ENCODE data around the gene SENP6.
A peak's percentile ranks its signal among the peaks of the same experiment; 100 is the strongest.
"Not testable (repeated sequence)": the region's sequence is repeated elsewhere in the genome, so short reads cannot be mapped to it uniquely, and the experiment has no call there.

SENP6 gene, protein sequence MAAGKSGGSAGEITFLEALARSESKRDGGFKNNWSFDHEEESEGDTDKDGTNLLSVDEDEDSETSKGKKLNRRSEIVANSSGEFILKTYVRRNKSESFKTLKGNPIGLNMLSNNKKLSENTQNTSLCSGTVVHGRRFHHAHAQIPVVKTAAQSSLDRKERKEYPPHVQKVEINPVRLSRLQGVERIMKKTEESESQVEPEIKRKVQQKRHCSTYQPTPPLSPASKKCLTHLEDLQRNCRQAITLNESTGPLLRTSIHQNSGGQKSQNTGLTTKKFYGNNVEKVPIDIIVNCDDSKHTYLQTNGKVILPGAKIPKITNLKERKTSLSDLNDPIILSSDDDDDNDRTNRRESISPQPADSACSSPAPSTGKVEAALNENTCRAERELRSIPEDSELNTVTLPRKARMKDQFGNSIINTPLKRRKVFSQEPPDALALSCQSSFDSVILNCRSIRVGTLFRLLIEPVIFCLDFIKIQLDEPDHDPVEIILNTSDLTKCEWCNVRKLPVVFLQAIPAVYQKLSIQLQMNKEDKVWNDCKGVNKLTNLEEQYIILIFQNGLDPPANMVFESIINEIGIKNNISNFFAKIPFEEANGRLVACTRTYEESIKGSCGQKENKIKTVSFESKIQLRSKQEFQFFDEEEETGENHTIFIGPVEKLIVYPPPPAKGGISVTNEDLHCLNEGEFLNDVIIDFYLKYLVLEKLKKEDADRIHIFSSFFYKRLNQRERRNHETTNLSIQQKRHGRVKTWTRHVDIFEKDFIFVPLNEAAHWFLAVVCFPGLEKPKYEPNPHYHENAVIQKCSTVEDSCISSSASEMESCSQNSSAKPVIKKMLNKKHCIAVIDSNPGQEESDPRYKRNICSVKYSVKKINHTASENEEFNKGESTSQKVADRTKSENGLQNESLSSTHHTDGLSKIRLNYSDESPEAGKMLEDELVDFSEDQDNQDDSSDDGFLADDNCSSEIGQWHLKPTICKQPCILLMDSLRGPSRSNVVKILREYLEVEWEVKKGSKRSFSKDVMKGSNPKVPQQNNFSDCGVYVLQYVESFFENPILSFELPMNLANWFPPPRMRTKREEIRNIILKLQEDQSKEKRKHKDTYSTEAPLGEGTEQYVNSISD

GRCh38 chr6:75601304-75602245 is at the start of gene SENP6:
Gene SENP6 (plus strand): TSS chr6:75601880. CDS start chr6:75602525, 645 bp downstream.
- DNase-seq (ENCODE audit: low read depth in 3 of 3, low spot score in 1 of 3): peak; percentile 37 to 60 (median 37)

- no peak for DNase-seq (ENCODE audit: low read depth in 3 of 3, low spot score in 1 of 3)
These were observed 45.4 kb upstream of the SENP6 start for GRCh38 chr6:75556240-75556639.

GRCh38 chr6:75557068-75557467 is 44.6 kb upstream of the SENP6 start:
- DNase-seq (ENCODE audit: low read depth in 3 of 3, low spot score in 1 of 3): no peak

GRCh38 chr6:75563032-75563431 is 38.6 kb upstream of the SENP6 start:
- DNase-seq (ENCODE audit: low read depth in 3 of 3, low spot score in 1 of 3): no peak

- DNase-seq (ENCODE audit: low read depth in 3 of 3, low spot score in 1 of 3): no peak
These were observed 35.4 kb upstream of the SENP6 start for GRCh38 chr6:75566137-75566767.

GRCh38 chr6:75568100-75568499 is 33.6 kb upstream of the SENP6 start:
- DNase-seq (ENCODE audit: low read depth in 3 of 3, low spot score in 1 of 3): no peak

GRCh38 chr6:75568965-75569364 is 32.7 kb upstream of the SENP6 start:
- DNase-seq (ENCODE audit: low read depth in 3 of 3, low spot score in 1 of 3): no peak

DNA sequence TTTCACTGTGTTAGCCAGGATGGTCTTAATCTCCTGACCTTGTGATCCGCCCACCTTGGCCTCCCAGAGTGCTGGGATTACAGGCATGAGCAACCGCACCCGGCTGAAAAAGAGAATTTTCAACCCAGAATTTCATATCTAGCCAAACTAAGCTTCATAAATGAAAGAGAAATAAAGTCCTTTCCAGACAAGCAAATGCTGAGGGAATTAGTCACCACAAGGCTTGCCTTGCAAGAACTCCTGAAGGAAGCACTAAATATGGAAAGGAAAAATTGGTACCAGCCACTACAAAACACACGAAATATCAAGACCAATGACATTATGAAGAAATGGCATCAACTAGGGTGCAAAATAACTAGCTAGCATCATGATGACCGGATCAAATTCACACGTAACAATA is 31.0 kb upstream of the SENP6 start:
- DNase-seq (ENCODE audit: low read depth in 3 of 3, low spot score in 1 of 3): not testable (repeated sequence)

- no peak for DNase-seq (ENCODE audit: low read depth in 3 of 3, low spot score in 1 of 3)
These were observed 29.6 kb upstream of the SENP6 start for GRCh38 chr6:75572072-75572471.

GRCh38 chr6:75579951-75580350 is 21.7 kb upstream of the SENP6 start:
- DNase-seq (ENCODE audit: low read depth in 3 of 3, low spot score in 1 of 3): no peak

- DNase-seq (ENCODE audit: low read depth in 3 of 3, low spot score in 1 of 3): no peak
These were observed 20.4 kb upstream of the SENP6 start for GRCh38 chr6:75581231-75581630.

GRCh38 chr6:75584552-75584951 is 17.1 kb upstream of the SENP6 start:
- DNase-seq (ENCODE audit: low read depth in 3 of 3, low spot score in 1 of 3): not testable (repeated sequence)

- DNase-seq (ENCODE audit: low read depth in 3 of 3, low spot score in 1 of 3): no peak
These were observed 12.7 kb upstream of the SENP6 start for GRCh38 chr6:75588948-75589347.

GRCh38 chr6:75590370-75590769 is 11.3 kb upstream of the SENP6 start:
- DNase-seq (ENCODE audit: low read depth in 3 of 3, low spot score in 1 of 3): no peak

DNA sequence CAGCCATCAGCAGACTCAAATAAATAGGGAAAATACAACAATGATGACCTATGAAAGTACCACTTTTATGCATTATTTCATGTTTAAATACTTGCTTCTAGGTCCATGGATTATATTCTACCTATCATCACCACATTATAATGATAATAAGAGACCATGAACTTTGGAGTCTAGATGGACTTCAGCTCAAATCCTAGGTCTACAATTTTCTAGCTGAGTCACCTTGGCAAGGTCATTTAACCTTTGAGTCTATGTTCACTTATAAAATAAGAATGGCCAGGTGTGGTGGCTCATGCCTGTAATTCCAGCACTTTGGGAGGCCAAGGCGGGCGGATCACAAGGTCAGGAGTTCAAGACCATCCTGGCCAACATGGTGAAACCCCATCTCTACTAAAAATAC is 5.3 kb upstream of the SENP6 start:
- not testable (repeated sequence) for DNase-seq (ENCODE audit: low read depth in 3 of 3, low spot score in 1 of 3)

- DNase-seq (ENCODE audit: low read depth in 3 of 3, low spot score in 1 of 3): no peak
These were observed 912 bp upstream of the SENP6 start for GRCh38 chr6:75600768-75601167.

DNA sequence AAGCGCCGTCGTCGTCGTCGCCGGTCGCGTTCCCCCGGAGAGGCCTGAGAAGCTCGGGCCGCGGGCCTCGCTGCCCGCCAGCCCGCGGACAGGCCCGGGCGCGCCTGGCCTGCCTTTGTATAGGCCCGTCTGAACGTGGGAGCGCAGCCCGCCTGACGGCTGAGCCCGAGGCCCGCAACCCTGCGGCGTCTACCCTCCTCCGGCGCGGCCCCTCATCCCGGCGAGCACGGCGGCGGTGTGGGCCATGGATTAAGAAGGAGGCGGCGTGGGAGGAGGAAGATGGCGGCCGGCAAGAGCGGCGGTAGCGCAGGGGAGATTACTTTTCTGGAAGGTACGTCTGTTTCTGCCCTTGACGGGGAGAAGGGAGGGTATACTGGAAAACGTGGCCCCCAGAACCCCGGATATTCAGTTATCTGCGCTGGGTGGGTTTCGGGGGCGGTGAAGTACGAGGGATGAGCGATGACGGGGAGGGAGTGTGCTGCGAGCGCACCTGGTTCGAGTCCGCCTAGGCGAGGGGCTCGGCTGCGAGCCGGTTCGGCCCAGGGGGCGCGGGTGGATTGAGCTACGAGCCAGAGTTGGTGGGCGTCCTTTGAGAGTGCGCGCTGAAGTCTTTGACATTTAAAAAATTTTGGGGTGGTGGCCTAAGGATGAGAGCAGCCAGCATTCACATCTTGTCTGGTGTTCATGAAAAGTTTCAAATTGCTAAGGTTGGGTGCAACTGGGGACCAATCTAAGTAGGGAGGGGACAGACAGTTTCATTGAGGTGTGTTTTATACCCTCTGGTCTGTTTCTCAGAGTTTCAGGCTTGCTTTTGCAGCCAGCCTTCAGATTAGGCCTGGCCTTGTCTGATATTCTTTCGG is 796 bp downstream of the SENP6 start:
- DNase-seq (ENCODE audit: low read depth in 3 of 3, low spot score in 1 of 3): peak in 2 of 3 donors; percentile 18 to 51

DNA sequence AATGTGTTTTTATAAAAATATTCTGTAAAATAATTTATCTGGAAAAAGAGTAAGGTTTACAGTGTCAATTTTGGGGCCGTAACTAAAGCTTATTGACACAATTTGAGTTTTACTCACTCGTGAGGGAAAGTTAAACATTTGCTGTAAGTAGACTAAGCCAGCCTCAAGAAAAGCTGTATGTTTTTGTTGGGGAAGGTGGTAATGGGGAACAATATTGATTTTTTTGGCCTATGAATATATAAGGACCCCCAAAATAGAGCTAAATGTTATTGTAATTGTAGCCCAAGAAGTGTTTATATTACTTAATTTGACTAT is 1.4 kb downstream of the SENP6 start:
- DNase-seq (ENCODE audit: low read depth in 3 of 3, low spot score in 1 of 3): no peak

DNA sequence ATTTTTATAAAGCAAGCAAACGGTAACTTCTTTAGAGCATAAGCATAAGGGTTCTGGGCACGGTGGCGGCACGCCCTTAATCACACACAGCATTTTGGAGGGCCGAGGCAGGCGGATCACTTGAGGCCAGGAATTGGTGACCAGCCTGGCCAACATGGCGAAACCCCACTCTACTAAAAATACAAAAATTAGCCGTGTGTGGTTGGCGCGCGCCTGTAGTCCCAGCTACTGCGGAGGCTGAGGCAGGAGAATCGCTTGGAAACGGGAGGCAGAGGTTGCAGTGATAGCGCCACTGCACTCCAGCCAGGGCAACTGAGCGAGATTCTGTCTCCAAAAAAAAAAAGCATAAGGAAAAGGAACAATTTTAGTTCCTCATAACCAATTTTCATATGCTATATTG is 2.6 kb downstream of the SENP6 start:
- DNase-seq (ENCODE audit: low read depth in 3 of 3, low spot score in 1 of 3): no peak

Measured in stimulated activated CD4-positive, alpha-beta T cell treated with anti-CD3 and anti-CD28 coated beads, TNF-alpha, amount 100 ng/mL, for 1 hour (primary cell).